ENCODE measurements around the gene SPOCK2. TPM values are rescaled to one million over a fixed set of nuclear protein-coding genes. Genes with fewer than 3 reads are reported as not detected.

Gene SPOCK2
- total and polyA plus RNA-seq, 2 of the 13 experiments (the other 11 are each of a cell fraction or from before 2014, with no cell fraction given): 8.6 to 30.6 TPM

DNA sequence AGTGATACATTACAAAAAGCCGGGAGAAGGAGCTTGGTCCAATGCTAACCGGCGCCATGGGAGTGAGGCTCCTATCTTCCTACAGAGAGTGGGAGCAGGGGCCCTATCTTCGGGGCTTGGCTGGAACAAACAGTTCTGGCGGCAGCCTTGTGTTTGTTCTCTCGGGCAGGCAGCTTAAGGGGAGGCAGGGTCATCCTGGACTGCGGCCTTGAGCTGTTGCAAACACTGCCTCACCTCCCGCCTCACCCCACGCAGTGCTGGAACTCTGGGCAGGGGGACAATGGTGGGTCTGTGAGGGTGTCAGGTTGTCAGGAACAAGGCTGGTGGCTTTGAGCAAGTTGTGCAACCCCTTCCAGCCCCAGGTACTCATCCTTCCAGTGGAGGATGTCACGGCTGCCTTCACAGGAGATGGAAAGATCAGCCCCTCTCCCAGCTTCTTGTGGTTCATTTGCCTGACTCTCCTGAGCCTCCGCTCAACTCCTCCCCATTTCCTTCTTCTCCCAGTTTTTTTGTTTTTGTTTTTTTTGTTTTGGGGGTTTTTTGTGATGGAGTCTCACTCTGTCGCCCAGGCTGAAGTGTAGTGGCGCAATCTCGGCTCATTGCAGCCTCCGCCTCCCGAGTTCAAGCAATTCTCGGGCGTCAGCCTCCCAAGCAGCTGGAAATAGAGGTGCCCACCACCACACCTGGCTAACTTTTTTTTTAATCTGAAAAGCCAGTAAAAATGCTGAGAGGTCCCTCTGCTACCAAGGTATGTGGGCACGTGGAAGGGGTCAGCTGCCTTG lies 57.4 kb downstream of the SPOCK2 start (continued):
- TF ChIP-seq ZNF280B (CRISPR knock-in tag; IDR thresholded peaks at IDR 0.05; ENCODE audit: borderline replicate concordance): peak; percentile 91
- TF ChIP-seq ZMYM4 (CRISPR knock-in tag; IDR thresholded peaks at IDR 0.05): peak; percentile 92
- no peak for TF ChIP-seq ZNF496 (CRISPR knock-in tag; IDR thresholded peaks at IDR 0.05; ENCODE audit: insufficient replicate concordance)
- TF ChIP-seq, protein P1, sequence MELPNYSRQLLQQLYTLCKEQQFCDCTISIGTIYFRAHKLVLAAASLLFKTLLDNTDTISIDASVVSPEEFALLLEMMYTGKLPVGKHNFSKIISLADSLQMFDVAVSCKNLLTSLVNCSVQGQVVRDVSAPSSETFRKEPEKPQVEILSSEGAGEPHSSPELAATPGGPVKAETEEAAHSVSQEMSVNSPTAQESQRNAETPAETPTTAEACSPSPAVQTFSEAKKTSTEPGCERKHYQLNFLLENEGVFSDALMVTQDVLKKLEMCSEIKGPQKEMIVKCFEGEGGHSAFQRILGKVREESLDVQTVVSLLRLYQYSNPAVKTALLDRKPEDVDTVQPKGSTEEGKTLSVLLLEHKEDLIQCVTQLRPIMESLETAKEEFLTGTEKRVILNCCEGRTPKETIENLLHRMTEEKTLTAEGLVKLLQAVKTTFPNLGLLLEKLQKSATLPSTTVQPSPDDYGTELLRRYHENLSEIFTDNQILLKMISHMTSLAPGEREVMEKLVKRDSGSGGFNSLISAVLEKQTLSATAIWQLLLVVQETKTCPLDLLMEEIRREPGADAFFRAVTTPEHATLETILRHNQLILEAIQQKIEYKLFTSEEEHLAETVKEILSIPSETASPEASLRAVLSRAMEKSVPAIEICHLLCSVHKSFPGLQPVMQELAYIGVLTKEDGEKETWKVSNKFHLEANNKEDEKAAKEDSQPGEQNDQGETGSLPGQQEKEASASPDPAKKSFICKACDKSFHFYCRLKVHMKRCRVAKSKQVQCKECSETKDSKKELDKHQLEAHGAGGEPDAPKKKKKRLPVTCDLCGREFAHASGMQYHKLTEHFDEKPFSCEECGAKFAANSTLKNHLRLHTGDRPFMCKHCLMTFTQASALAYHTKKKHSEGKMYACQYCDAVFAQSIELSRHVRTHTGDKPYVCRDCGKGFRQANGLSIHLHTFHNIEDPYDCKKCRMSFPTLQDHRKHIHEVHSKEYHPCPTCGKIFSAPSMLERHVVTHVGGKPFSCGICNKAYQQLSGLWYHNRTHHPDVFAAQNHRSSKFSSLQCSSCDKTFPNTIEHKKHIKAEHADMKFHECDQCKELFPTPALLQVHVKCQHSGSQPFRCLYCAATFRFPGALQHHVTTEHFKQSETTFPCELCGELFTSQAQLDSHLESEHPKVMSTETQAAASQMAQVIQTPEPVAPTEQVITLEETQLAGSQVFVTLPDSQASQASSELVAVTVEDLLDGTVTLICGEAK (IDR thresholded peaks at IDR 0.05): no peak
- TF ChIP-seq, protein P1 (CRISPR knock-in tag; IDR thresholded peaks at IDR 0.05): peak; percentile 75
- no peak for TF ChIP-seq ZNF282 (IDR thresholded peaks at IDR 0.05; ENCODE audit: partially characterized antibody)
- no peak for TF ChIP-seq ZNF841 (CRISPR knock-in tag; IDR thresholded peaks at IDR 0.05; ENCODE audit: borderline replicate concordance)
- TF ChIP-seq KDM5A (IDR thresholded peaks at IDR 0.05; ENCODE audit: borderline replicate concordance, low read length): no peak
- TF ChIP-seq TCF7 (IDR thresholded peaks at IDR 0.05; ENCODE audit: low read depth): peak; percentile 83
- peak; percentile 52; the same call in 1 of the 2 replicates for TF ChIP-seq ATF7-NPFF (CRISPR knock-in tag; IDR thresholded peaks at IDR 0.05; ENCODE audit: low read depth)
- TF ChIP-seq BORCS8-MEF2B (CRISPR knock-in tag; IDR thresholded peaks at IDR 0.05): peak; percentile 90
- TF ChIP-seq ZNF766 (CRISPR knock-in tag; IDR thresholded peaks at IDR 0.05; ENCODE audit: borderline replicate concordance): no peak
- TF ChIP-seq, protein P2, sequence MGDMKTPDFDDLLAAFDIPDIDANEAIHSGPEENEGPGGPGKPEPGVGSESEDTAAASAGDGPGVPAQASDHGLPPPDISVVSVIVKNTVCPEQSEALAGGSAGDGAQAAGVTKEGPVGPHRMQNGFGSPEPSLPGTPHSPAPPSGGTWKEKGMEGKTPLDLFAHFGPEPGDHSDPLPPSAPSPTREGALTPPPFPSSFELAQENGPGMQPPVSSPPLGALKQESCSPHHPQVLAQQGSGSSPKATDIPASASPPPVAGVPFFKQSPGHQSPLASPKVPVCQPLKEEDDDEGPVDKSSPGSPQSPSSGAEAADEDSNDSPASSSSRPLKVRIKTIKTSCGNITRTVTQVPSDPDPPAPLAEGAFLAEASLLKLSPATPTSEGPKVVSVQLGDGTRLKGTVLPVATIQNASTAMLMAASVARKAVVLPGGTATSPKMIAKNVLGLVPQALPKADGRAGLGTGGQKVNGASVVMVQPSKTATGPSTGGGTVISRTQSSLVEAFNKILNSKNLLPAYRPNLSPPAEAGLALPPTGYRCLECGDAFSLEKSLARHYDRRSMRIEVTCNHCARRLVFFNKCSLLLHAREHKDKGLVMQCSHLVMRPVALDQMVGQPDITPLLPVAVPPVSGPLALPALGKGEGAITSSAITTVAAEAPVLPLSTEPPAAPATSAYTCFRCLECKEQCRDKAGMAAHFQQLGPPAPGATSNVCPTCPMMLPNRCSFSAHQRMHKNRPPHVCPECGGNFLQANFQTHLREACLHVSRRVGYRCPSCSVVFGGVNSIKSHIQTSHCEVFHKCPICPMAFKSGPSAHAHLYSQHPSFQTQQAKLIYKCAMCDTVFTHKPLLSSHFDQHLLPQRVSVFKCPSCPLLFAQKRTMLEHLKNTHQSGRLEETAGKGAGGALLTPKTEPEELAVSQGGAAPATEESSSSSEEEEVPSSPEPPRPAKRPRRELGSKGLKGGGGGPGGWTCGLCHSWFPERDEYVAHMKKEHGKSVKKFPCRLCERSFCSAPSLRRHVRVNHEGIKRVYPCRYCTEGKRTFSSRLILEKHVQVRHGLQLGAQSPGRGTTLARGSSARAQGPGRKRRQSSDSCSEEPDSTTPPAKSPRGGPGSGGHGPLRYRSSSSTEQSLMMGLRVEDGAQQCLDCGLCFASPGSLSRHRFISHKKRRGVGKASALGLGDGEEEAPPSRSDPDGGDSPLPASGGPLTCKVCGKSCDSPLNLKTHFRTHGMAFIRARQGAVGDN (CRISPR knock-in tag; IDR thresholded peaks at IDR 0.05): peak; percentile 97
- no peak; the same call in 1 of the 2 replicates for TF ChIP-seq RFXAP (CRISPR knock-in tag; IDR thresholded peaks at IDR 0.05; ENCODE audit: borderline replicate concordance)

All from HepG2 (cell line).